IMR-90 (cell line): Measurements from ENCODE around the gene KAT2B. TPM values are rescaled to one million over a fixed set of nuclear protein-coding genes. Genes with fewer than 3 reads are reported as not detected.

Experiments
- ATAC-seq: fragments of 200-7000 bp; cut with Tn5 transposase; 2 replicates; pipeline ENCODE4 v1.9.1; 2020; ENCODE audit warnings: low read depth, mild to moderate bottlenecking, moderate library complexity
- BruUV-seq: library from RNA; stranded (reverse); fragments of 400-500 nt; replicated peaks from 2 replicates; lab custom pipeline; 2021; lab: Mats Ljungman, UMichigan
- CTCF ChIA-PET: fragments of 300-600 bp; formaldehyde crosslinking; extraction: SDS; loops from one replicate; lab custom pipeline; 2021; ENCODE audit warnings: antibody characterized with exemption; lab: Yijun Ruan, JAX
- POLR2A ChIA-PET: fragments of 300-600 bp; sonication (Branson Sonifier 250); formaldehyde crosslinking; loops from one replicate; lab custom pipeline; 2022; ENCODE audit warnings: antibody characterized with exemption; ENCODE audit not compliant: unreplicated experiment; lab: Charles Lee
- DNase-seq: peaks from one replicate; pipeline ENCODE4 v3.0.0; 2013
- H2AFZ ChIP-seq: replicated peaks from 2 replicates; pipeline ENCODE3; 2013; ENCODE audit warnings: low read length, mild to moderate bottlenecking; ENCODE audit not compliant: poor library complexity
- H2AK5ac ChIP-seq: 2 replicates; pipeline ENCODE4 v1.6.1; 2013; ENCODE audit warnings: low read depth, low read length, inconsistent platforms
- H2AK9ac ChIP-seq: replicated peaks from 2 replicates; pipeline ENCODE3; 2013; ENCODE audit warnings: mild to moderate bottlenecking, low read depth, low read length, moderate library complexity; ENCODE audit not compliant: poor library complexity
- H2BK120ac ChIP-seq: 2 replicates; pipeline ENCODE4 v1.6.1; 2013; ENCODE audit warnings: low read depth, low read length, inconsistent platforms
- H2BK15ac ChIP-seq: 3 replicates; pipeline ENCODE4 v1.6.1; 2013; ENCODE audit warnings: low read depth, low read length, inconsistent platforms
- H2BK20ac ChIP-seq: 2 replicates; pipeline ENCODE4 v1.6.1; 2013; ENCODE audit warnings: low read depth, mild to moderate bottlenecking, inconsistent platforms, low read length, moderate library complexity
- H2BK5ac ChIP-seq: 2 replicates; pipeline ENCODE4 v1.6.1; 2013; ENCODE audit warnings: mild to moderate bottlenecking, low read depth, low read length, inconsistent platforms; ENCODE audit not compliant: poor library complexity, severe bottlenecking
- H3K14ac ChIP-seq: replicated peaks from 2 replicates; pipeline ENCODE4 v1.6.1; 2013; ENCODE audit warnings: low read depth, low read length, inconsistent platforms
- H3K18ac ChIP-seq: 2 replicates; pipeline ENCODE4 v1.6.1; 2013; ENCODE audit warnings: low read depth, low read length, control low read depth
- H3K23ac ChIP-seq: 2 replicates; pipeline ENCODE4 v1.6.1; 2013; ENCODE audit warnings: low read depth, low read length, inconsistent platforms
- H3K27ac ChIP-seq: 2 replicates; pipeline ENCODE4 v1.5.1; 2013; ENCODE audit warnings: mild to moderate bottlenecking, control low read depth, low read length; ENCODE audit not compliant: insufficient read depth
- H3K27me3 ChIP-seq: 2 replicates; pipeline ENCODE4 v1.6.1; 2013; ENCODE audit warnings: low read length; ENCODE audit not compliant: control insufficient read depth, insufficient read depth
- H3K36me3 ChIP-seq: 2 replicates; pipeline ENCODE4 v1.6.1; 2013; ENCODE audit warnings: low read length, mixed read lengths; ENCODE audit not compliant: control insufficient read depth, insufficient read depth
- H3K4ac ChIP-seq: 2 replicates; pipeline ENCODE4 v1.6.1; 2013; ENCODE audit warnings: low read depth, low read length, inconsistent platforms
- H3K4me1 ChIP-seq: 2 replicates; pipeline ENCODE4 v1.6.1; 2013; ENCODE audit warnings: low read length, mixed read lengths; ENCODE audit not compliant: control insufficient read depth, insufficient read depth
- H3K4me2 ChIP-seq: 2 replicates; pipeline ENCODE4 v1.6.1; 2013; ENCODE audit warnings: low read depth, mild to moderate bottlenecking, control low read depth, low read length, moderate library complexity
- H3K4me3 ChIP-seq: 2 replicates; pipeline ENCODE4 v1.5.1; 2013; ENCODE audit warnings: low read depth, mild to moderate bottlenecking, control low read depth, low read length, moderate library complexity; ENCODE audit not compliant: insufficient read depth
- H3K56ac ChIP-seq: 2 replicates; pipeline ENCODE4 v1.6.1; 2013; ENCODE audit warnings: low read length, inconsistent platforms; ENCODE audit not compliant: insufficient read depth; ENCODE audit errors: extremely low read depth
- H3K79me1 ChIP-seq, 2 experiments: 2 replicates each; pipeline ENCODE4 v1.6.1; 2013; ENCODE audit warnings: low read length in 2 of 2, inconsistent platforms in 1 of 2, low read depth in 1 of 2
- H3K9ac ChIP-seq: 2 replicates; pipeline ENCODE4 v1.6.1; 2013; ENCODE audit warnings: low read depth, low read length, control low read depth
- H3K9me1 ChIP-seq: 2 replicates; pipeline ENCODE4 v1.6.1; 2013; ENCODE audit warnings: low read length, inconsistent platforms; ENCODE audit not compliant: insufficient read depth
- H3K9me3 ChIP-seq: 2 replicates; pipeline ENCODE4 v1.6.1; 2013; ENCODE audit warnings: low read length; ENCODE audit not compliant: control insufficient read depth, insufficient read depth
- H4K20me1 ChIP-seq: 2 replicates; pipeline ENCODE4 v1.6.1; 2013; ENCODE audit warnings: low read length, inconsistent platforms; ENCODE audit not compliant: insufficient read depth
- H4K5ac ChIP-seq: 2 replicates; pipeline ENCODE4 v1.6.1; 2013; ENCODE audit warnings: mild to moderate bottlenecking, low read depth, low read length, control low read depth
- H4K8ac ChIP-seq, 2 experiments: 2 replicates each; pipeline ENCODE4 v1.6.1; 2013; ENCODE audit warnings: low read depth in 2 of 2, low read length in 2 of 2, control low read depth in 1 of 2, inconsistent platforms in 1 of 2
- H4K91ac ChIP-seq: 2 replicates; pipeline ENCODE4 v1.6.1; 2013; ENCODE audit warnings: low read depth, low read length, inconsistent platforms; ENCODE audit not compliant: insufficient read depth
- CEBPB ChIP-seq: IDR thresholded peaks from 2 replicates; pipeline ENCODE4 v1.6.1; 2012; ENCODE audit warnings: low read depth, low read length, improper control_type of control experiment
- MXI1 ChIP-seq: IDR thresholded peaks from 2 replicates; pipeline ENCODE4 v1.6.1; 2012; ENCODE audit warnings: low read depth, mild to moderate bottlenecking, low read length, moderate library complexity, borderline replicate concordance
- WGBS, 2 experiments: methylation state at CpG; one replicate each; pipeline versions ENCODE4 v1.1.5 to v1.1.7; 2013; ENCODE audit warnings: missing lambda C conversion rate in 2 of 2; ENCODE audit not compliant: insufficient read length in 1 of 2; ENCODE audit errors: extremely low coverage in 2 of 2; 5-methylcytosine and 5-hydroxymethylcytosine counted together
- dilution Hi-C: fragments of 300-500 bp; cut with HindIII; formaldehyde crosslinking; loops from one replicate; pipeline ENCODE4 v1.14.3; 2018; ENCODE audit warnings: low sequenced_read_pairs; ENCODE audit not compliant: unreplicated experiment
- in situ Hi-C: fragments of 300-500 bp; cut with MboI; formaldehyde crosslinking; loops from 3 replicates; pipeline ENCODE4 v1.14.3; 2019; ENCODE audit warnings: low sequenced_read_pairs, inconsistent platforms, mixed read lengths
- intact Hi-C: fragments of 100-400 bp; cut with micrococcal nuclease; formaldehyde crosslinking; loops from 2 replicates; pipeline ENCODE4 v1.10.0; 2022
- polyA plus RNA-seq, 3 experiments: library from polyadenylated mRNA; depleted of rRNA; stranded (reverse); fragments of >200 nt; gene quantifications; 2 replicates each; pipeline ENCODE4 v1.2.3, GENCODE V29; 2012; ENCODE audit warnings: low replicate concordance in 1 of 3
- total RNA-seq: library from RNA; depleted of rRNA; stranded (reverse); fragments of >200 nt; gene quantifications from 2 replicates; pipeline ENCODE4 v1.2.3, GENCODE V29; 2012

KAT2B gene
- total and polyA plus RNA-seq, 2 of the 4 experiments (the other 2 are of a cell fraction): 2.0 to 2.2 TPM

- H4K5ac ChIP-seq: no peak overlapping the region
- H4K91ac ChIP-seq: no peak overlapping the region
- H3K4me2 ChIP-seq: peak overlapping the region; percentile 93
- no peak overlapping the region for H2BK15ac ChIP-seq
- H3K23ac ChIP-seq: 0 out of 2 replicates have a peak overlapping the region, but pooled peaks have one; percentile 73
- peak overlapping the region; percentile 24; the same call in 1 of the 2 replicates for H3K9ac ChIP-seq
- H3K27ac ChIP-seq: no peak overlapping the region
- H3K27me3 ChIP-seq: no peaks in the 10 kb centered on the region
- DNase-seq: peak; percentile 56
- no peak overlapping the region for H3K4ac ChIP-seq
- no peak overlapping the region for H2BK5ac ChIP-seq
- no peaks in the 10 kb centered on the region for H3K9me3 ChIP-seq
- intact Hi-C loops (loop anchor here (5.0 kb wide), 1 partner anchor 94 kb away; the partner anchor contains the start of gene RAB5A), dilution Hi-C loops (no loop called here), in situ Hi-C loops (no loop called here)
- H4K8ac ChIP-seq: no peak overlapping the region
- H3K18ac ChIP-seq: no peak overlapping the region
- peak overlapping the region; percentile 68 for H2AK9ac ChIP-seq
- ATAC-seq: peak; percentile 28
- peaks cover 3% of the 10 kb centered on the region for H4K20me1 ChIP-seq
- peaks cover 0 to 4% of the 10 kb centered on the region in 2 experiments; a peak in 2 of 4 replicates for H3K79me1 ChIP-seq
- no peaks in the 10 kb centered on the region for H3K36me3 ChIP-seq
- ChIA-PET CTCF (interaction anchor here (0.6 kb wide), 2 partner anchors 33 to 146 kb away, joined by 3 read pairs; no protein-coding TSS in a partner anchor), POLR2A (interaction anchor here (0.7 kb wide), 2 partner anchors 135 to 142 kb away, joined by 6 to 9 read pairs; no protein-coding TSS in a partner anchor)
- 0% methylated on average over 6 of the region's 28 CpGs; no CpG with 5 or more reads in 1 of the 2 experiments for WGBS, 2 experiments
- no peak overlapping the region for H3K14ac ChIP-seq
- H2AFZ ChIP-seq: peak overlapping the region; percentile 95
- H3K9me1 ChIP-seq: no peaks in the 10 kb centered on the region
- peak overlapping the region; percentile 90 for H3K4me3 ChIP-seq
- H2AK5ac ChIP-seq: no peak overlapping the region
- no peak overlapping the region for H2BK120ac ChIP-seq
- BruUV-seq: no TSS peak
- no peak overlapping the region for H2BK20ac ChIP-seq
- no peak overlapping the region for H3K56ac ChIP-seq
- no peaks in the 10 kb centered on the region; the same call in 1 of the 2 replicates for H3K4me1 ChIP-seq
- TF ChIP-seq CEBPB (no peak), MXI1 (0 out of 2 replicates have a peak, but pooled peaks have one; percentile 40)
Measured at GRCh38 chr3:20041197-20041780, 1.0 kb downstream of the KAT2B start.
